ENCODE measurements around the gene CHTOP.

Gene CHTOP

DNA sequence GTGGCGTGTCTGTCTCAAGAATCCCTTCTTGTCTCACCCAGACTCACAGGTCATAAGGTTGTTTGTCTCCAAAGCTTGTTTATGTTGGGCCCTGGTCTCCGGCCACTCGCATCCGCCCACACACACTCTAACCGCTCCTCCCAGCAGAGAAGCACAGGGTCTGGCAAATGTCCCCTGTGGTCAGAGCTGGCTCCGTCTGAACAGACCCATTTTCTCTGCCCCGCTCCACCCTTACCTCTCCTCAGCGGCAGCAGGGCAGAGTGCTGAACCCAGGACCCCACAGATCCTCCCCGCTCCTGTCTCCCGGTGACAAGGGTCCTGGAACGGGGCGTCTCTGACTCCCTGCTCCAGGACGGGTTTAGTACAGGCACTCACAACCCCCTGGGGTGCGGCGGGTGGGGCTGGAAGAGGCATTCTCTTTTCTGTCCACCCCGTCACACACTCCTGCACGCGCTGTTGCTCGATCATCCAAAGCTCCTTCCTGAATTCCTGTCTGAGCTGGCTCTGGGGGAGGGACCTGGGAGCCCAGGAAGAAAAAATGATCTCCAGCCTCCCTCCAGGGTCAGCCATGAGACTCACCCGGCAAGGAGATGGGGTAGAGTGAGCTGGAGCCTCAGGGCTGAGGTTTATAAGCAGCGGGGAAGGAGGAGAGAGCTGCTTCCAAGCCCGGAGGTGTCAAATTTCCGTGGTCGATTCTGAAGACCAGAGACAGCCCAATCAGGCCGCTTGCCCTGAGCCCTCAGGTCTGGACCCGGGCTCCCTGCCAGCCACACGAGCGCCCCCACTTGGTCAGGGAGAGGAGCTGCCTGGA is 6.8 kb upstream of the CHTOP start, which contains the start of gene S100A13:
TSS of gene S100A13 (minus strand) at position 602 of the 811 bp plus-strand sequence. CDS start 1,033 bp downstream, outside the sequence.
- TF ChIP-seq YY1 (IDR thresholded peaks at IDR 0.05; ENCODE audit: low read depth) (peak; percentile 75), EP300 (IDR thresholded peaks at IDR 0.05; ENCODE audit: borderline replicate concordance) (peak; percentile 72), RAD21 (IDR thresholded peaks at IDR 0.05; ENCODE audit: low read depth) (peak; percentile 65; the same call in 1 of the 2 replicates), CREB1 (IDR thresholded peaks at IDR 0.05; ENCODE audit: low read depth) (no peak), ZBTB7A (IDR thresholded peaks at IDR 0.05; ENCODE audit: low read depth) (peak; percentile 47; the same call in 1 of the 2 replicates), CEBPB (IDR thresholded peaks at IDR 0.05) (no peak; the same call in 1 of the 2 replicates), FOXM1 (IDR thresholded peaks at IDR 0.05; ENCODE audit: borderline replicate concordance, low read depth) (peak; percentile 62; the same call in 1 of the 2 replicates), TCF12 (IDR thresholded peaks at IDR 0.05; ENCODE audit: low read depth) (peak; percentile 85), TEAD4 (IDR thresholded peaks at IDR 0.05) (peak; percentile 75), TAF1 (IDR thresholded peaks at IDR 0.05; ENCODE audit: low read depth) (peak; percentile 71; the same call in 1 of the 2 replicates), EGR1 (IDR thresholded peaks at IDR 0.05) (peak; percentile 92), NFIC (IDR thresholded peaks at IDR 0.05) (peak; percentile 88)
- TF ChIP-seq, protein P1, sequence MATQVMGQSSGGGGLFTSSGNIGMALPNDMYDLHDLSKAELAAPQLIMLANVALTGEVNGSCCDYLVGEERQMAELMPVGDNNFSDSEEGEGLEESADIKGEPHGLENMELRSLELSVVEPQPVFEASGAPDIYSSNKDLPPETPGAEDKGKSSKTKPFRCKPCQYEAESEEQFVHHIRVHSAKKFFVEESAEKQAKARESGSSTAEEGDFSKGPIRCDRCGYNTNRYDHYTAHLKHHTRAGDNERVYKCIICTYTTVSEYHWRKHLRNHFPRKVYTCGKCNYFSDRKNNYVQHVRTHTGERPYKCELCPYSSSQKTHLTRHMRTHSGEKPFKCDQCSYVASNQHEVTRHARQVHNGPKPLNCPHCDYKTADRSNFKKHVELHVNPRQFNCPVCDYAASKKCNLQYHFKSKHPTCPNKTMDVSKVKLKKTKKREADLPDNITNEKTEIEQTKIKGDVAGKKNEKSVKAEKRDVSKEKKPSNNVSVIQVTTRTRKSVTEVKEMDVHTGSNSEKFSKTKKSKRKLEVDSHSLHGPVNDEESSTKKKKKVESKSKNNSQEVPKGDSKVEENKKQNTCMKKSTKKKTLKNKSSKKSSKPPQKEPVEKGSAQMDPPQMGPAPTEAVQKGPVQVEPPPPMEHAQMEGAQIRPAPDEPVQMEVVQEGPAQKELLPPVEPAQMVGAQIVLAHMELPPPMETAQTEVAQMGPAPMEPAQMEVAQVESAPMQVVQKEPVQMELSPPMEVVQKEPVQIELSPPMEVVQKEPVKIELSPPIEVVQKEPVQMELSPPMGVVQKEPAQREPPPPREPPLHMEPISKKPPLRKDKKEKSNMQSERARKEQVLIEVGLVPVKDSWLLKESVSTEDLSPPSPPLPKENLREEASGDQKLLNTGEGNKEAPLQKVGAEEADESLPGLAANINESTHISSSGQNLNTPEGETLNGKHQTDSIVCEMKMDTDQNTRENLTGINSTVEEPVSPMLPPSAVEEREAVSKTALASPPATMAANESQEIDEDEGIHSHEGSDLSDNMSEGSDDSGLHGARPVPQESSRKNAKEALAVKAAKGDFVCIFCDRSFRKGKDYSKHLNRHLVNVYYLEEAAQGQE (IDR thresholded peaks at IDR 0.05; ENCODE audit: low read depth), result no peak
- TF ChIP-seq, protein P2, sequence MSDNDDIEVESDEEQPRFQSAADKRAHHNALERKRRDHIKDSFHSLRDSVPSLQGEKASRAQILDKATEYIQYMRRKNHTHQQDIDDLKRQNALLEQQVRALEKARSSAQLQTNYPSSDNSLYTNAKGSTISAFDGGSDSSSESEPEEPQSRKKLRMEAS (IDR thresholded peaks at IDR 0.05), result peak; percentile 84
- TF ChIP-seq, protein P3, sequence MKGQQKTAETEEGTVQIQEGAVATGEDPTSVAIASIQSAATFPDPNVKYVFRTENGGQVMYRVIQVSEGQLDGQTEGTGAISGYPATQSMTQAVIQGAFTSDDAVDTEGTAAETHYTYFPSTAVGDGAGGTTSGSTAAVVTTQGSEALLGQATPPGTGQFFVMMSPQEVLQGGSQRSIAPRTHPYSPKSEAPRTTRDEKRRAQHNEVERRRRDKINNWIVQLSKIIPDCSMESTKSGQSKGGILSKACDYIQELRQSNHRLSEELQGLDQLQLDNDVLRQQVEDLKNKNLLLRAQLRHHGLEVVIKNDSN (IDR thresholded peaks at IDR 0.05), result no peak

DNA sequence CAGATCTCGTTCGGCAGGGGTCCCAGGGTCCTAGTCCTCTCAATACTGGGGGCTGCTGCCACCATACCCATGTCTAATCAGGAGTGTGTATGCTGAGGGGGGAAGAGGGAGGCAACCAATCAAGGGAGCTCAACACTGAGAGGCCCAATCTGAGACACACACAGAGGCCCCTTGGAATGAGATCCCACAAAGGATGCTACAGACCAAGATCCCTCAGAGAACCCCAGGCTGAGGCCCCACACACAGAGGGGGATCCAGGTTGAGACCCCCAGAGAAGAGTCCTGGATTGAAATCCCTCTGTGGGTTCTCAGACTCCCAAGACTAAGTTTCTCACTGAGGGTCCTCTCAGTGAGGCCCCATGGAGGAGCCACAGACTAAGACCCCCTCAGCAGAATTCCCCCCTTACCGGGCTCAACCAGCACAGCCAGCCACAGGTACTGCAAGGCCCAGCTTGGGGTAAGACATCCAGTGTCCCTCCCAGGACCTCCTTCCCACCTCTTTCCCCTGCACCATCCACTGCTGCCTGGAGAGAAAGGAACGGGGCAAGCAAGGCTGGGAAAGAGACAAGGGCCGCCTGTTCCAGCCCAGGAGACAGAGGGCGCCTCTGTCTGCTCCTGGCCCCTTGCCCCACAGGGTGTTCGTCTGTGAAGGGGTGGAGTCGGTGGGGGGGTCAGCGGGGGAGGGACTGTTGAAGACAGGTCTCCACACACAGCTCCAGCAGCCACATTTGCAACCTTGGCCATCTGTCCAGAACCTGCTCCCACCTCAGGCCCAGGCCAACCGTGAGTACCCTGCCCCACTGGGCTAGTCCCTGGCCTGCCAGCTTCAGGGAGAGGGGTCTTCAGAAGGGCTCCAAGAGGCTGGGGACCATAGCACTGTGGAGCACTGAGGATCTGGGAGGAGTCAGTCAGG is 5.9 kb upstream of the CHTOP start, which contains the start of gene S100A1:
TSS of gene S100A1 (plus strand) at position 720 of the 912 bp plus-strand sequence. CDS start 2,088 bp downstream, outside the sequence.
- no peak for TF ChIP-seq TEAD4 (IDR thresholded peaks at IDR 0.05)
- 0 out of 2 replicates have a peak, but pooled peaks have one; percentile 38 for TF ChIP-seq TAF1 (IDR thresholded peaks at IDR 0.05; ENCODE audit: low read depth)
- peak; percentile 12; the same call in 1 of the 2 replicates for TF ChIP-seq RAD21 (IDR thresholded peaks at IDR 0.05; ENCODE audit: low read depth)
- peak; percentile 97 for TF ChIP-seq ZBTB7A (IDR thresholded peaks at IDR 0.05; ENCODE audit: low read depth)

DNA sequence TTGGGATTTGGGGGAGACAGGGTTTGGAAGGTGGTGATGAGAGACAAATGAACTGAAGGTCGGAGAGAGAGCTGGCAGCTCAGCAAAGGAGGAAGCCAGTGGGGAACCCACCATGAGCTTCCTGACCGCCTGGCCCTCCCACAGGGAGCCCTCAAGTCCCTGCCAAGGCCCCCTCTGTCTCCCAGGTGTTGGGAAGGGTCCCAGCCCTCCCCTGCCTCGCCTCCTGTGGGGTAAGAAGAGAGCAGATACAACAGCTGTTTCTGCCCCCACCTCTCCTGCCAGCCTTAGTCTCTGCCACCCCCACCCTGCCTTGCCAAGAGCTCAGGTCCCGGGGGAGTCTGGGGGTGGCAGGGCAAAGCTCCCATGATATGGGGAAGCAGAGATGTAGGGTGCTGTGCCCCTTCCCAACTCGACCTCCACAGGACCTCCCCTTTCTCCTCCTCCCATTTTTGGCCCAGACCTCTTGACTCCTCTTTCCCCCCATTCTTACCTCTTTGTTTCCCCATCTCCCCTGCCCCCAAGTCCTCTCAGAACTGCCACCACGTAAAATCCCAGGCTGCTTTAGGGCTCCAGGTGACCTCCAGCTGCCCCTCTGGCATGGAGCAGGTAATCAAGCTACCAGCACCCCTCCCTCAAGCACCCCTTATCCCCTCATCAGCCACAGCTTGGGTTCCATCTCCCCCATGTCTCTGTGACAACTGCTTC is 5.1 kb upstream of the CHTOP start:
- TF ChIP-seq TAF1 (IDR thresholded peaks at IDR 0.05; ENCODE audit: low read depth), result no peak
- TF ChIP-seq, protein P1 (IDR thresholded peaks at IDR 0.05; ENCODE audit: low read depth), result no peak
- TF ChIP-seq, protein P2 (IDR thresholded peaks at IDR 0.05), result no peak
- no peak for TF ChIP-seq CEBPB (IDR thresholded peaks at IDR 0.05)
- no peak for TF ChIP-seq NFIC (IDR thresholded peaks at IDR 0.05)
- no peak for TF ChIP-seq TEAD4 (IDR thresholded peaks at IDR 0.05)

DNA sequence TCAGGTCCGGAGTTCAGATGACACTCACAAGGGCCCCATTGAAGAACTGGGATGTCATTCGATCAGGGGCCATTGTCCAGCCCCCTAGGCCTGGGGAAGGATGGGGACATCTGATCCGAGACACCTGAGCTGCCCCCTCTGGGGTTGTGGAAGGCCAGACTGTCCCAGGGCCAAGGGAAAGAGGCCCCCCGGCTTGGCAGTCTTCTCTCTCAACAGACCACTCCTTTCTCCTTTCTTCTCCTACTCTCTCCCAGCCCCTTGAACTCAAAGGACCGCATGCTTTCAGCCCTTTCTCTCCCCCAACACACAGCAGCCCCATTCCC is 4.6 kb upstream of the CHTOP start:
- TF ChIP-seq TCF12 (IDR thresholded peaks at IDR 0.05; ENCODE audit: low read depth), result no peak
- TF ChIP-seq TEAD4 (IDR thresholded peaks at IDR 0.05), result no peak
- TF ChIP-seq TAF1 (IDR thresholded peaks at IDR 0.05; ENCODE audit: low read depth), result no peak
- TF ChIP-seq, protein P3 (IDR thresholded peaks at IDR 0.05), result no peak
- no peak for TF ChIP-seq ZBTB7A (IDR thresholded peaks at IDR 0.05; ENCODE audit: low read depth)
- TF ChIP-seq FOXM1 (IDR thresholded peaks at IDR 0.05; ENCODE audit: borderline replicate concordance, low read depth), result no peak
- TF ChIP-seq, protein P1 (IDR thresholded peaks at IDR 0.05; ENCODE audit: low read depth), result no peak
- no peak for TF ChIP-seq NFIC (IDR thresholded peaks at IDR 0.05)
- no peak for TF ChIP-seq EP300 (IDR thresholded peaks at IDR 0.05; ENCODE audit: borderline replicate concordance)
- TF ChIP-seq CEBPB (IDR thresholded peaks at IDR 0.05), result no peak
- no peak for TF ChIP-seq RAD21 (IDR thresholded peaks at IDR 0.05; ENCODE audit: low read depth)
- TF ChIP-seq, protein P2 (IDR thresholded peaks at IDR 0.05), result no peak
- no peak for TF ChIP-seq CREB1 (IDR thresholded peaks at IDR 0.05; ENCODE audit: low read depth)
- TF ChIP-seq EGR1 (IDR thresholded peaks at IDR 0.05), result no peak
- no peak for TF ChIP-seq YY1 (IDR thresholded peaks at IDR 0.05; ENCODE audit: low read depth)

Measured in Ishikawa (cell line).